Measurements from ENCODE around the gene MGST2.
A peak's percentile ranks its signal among the peaks of the same experiment; 100 is the strongest.

Gene MGST2

DNA sequence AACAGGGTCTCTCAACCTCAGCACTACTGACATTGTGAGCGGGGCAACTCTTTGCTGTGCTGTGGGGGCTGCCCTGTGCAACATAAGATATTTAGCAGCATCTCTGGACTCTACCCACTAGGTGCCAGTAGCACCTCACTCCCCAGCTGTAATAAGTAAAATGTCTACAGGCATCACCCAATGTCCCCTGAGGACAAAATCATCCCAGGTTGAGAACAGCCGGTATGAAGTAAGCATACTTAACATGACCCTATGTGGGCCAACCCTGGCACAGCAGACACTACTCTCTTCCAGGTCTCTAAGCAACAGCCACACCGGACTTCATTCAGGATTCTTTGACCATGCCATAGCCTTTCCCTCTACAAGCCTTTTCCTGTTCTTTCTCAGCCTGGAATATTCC, 10.5 kb upstream of the MGST2 start:
- H3K4me3 ChIP-seq (ENCODE audit: low read depth, low read length), result no peak overlapping the region
- TF ChIP-seq, protein P1, sequence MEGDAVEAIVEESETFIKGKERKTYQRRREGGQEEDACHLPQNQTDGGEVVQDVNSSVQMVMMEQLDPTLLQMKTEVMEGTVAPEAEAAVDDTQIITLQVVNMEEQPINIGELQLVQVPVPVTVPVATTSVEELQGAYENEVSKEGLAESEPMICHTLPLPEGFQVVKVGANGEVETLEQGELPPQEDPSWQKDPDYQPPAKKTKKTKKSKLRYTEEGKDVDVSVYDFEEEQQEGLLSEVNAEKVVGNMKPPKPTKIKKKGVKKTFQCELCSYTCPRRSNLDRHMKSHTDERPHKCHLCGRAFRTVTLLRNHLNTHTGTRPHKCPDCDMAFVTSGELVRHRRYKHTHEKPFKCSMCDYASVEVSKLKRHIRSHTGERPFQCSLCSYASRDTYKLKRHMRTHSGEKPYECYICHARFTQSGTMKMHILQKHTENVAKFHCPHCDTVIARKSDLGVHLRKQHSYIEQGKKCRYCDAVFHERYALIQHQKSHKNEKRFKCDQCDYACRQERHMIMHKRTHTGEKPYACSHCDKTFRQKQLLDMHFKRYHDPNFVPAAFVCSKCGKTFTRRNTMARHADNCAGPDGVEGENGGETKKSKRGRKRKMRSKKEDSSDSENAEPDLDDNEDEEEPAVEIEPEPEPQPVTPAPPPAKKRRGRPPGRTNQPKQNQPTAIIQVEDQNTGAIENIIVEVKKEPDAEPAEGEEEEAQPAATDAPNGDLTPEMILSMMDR (IDR thresholded peaks at IDR 0.05; ENCODE audit: borderline replicate concordance, insufficient read depth, low read depth, low read length), result peak; percentile 52; the same call in 1 of the 2 replicates

DNA sequence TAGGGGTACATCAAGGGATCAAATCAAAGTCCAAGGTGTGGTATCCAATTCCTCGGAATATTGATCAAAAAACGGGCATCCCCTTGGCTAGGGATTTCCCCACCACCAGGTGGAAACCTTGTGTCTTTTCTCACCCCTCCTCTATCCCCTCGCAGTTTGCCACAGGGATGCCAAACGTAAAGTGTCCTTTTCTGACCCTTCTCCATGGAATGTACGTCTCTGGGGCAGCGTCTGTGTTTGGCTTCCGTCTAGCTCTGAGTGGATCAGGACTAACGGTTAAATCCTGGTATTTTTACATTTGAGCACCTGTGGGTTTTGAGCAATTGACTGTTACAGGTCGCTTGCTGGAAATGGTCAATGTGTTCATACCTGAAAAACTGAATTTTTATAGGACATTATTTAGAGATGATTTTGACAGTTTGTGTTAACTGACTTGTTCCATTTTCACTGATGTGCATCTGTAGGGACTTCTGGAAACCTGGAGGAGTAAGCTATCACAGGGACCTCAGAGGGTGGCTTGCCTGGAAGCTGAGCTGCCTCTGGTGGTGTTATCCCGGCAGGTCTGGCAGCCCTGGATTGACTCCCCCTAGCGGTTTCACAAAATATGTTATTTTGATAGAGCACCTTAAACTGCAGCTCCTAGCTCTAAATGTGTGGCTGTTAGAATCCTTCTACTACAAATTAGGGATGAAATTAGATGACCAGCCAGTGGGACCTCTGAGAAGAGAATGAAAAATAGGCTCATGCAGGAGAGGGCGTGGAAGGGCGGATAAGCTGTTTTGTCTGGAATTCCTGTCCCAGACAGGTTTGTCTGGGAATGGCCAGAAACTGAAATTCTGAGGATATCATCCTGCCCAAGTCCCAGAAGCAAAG, 8.8 kb upstream of the MGST2 start:
- TF ChIP-seq, protein P1 (IDR thresholded peaks at IDR 0.05; ENCODE audit: borderline replicate concordance, insufficient read depth, low read depth, low read length), result peak; percentile 74
- H3K4me3 ChIP-seq (ENCODE audit: low read depth, low read length), result no peak overlapping the region

DNA sequence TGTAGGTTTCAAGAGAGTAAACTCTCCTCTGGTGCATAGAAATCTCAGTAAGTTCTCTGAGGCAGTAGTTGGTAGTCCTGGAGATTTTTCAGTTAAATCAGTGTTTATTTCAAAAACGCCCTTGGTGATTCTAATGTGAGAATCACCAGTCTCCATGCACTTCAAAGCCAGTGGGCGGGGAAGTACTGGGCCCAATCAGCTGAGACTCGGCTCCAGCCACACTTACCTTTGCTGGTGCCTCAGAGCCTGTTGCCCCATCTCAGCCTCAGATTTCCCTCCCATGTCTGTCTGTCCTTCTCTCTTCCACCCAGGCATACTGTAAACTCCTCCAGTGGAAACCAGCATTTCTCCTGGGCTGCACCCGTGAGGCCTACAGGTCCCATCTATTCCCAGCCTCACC, 7.4 kb upstream of the MGST2 start:
- no peak overlapping the region for H3K4me3 ChIP-seq (ENCODE audit: low read depth, low read length)
- TF ChIP-seq, protein P1 (IDR thresholded peaks at IDR 0.05; ENCODE audit: borderline replicate concordance, insufficient read depth, low read depth, low read length), result no peak

DNA sequence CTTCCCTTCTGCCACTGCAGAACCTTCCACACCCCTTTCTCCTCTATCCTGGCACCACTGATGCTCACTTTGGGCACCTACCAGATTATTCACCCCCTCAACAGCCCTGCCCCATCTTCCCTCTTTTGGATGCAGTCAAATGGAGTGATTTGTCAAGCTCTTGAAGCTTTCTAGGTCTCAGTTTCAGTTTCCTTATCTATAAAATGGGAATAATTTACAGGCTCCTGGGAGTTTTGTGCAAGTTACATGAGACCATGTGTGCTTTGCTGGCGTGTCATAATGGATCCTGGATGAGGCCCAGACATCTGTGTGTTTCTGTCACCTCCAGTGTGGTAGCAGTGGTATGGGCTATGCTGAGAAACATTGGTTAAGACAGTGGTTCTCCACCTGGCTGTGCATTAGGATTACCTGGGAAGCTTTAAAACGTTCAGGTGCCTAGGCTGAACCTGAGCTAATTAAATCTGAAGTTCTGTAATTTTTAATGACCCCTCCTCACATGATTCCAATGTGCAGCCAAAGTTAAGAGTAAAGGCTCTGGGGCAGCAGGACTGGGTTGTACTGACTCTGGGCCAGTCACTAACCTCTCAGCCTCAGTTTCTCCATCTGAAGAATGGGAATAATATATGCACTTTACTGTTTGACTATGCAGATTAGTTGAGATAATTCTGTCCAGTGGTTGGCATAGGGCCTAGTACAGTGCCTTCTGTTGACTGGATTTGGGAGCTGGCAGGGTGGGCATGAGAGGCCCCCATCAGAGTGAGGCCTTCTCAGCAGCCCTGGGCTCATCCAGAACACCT, 6.8 kb upstream of the MGST2 start:
- H3K4me3 ChIP-seq (ENCODE audit: low read depth, low read length), result no peak overlapping the region
- TF ChIP-seq, protein P1 (IDR thresholded peaks at IDR 0.05; ENCODE audit: borderline replicate concordance, insufficient read depth, low read depth, low read length), result no peak

DNA sequence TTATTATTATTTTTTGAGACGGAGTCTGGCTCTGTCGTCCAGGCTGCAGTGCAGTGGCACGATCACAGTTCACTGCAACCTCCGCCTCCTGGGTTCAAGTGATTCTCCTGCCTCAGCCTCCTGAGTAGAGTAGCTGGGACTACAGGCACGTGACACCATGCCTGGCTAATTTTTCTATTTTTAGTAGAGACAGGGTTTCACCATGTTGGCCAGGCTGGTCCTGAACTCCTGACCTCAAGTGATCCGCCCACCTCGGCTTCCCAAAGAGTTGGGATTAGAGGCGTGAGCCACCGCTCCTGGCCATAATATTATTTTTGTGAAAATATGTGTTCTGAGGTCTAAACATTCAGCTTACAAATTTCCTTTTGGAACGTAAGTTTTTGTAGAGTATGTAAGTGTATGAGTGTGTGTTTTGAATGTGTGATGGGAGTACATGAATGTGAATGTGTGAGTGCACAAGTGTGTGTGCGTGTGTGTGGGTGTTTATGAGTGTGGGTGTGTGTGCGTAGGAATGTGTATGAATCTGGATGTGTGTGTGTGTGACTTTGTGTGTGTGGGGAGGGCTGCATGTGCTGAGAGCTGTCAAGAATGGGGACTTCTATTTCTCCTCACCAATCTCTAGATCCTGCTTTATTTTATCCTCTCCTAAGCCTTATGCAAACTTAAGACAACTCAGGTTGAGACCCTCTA, 5.7 kb upstream of the MGST2 start:
- TF ChIP-seq, protein P1 (IDR thresholded peaks at IDR 0.05; ENCODE audit: borderline replicate concordance, insufficient read depth, low read depth, low read length), result no peak
- H3K4me3 ChIP-seq (ENCODE audit: low read depth, low read length), result no peak overlapping the region

DNA sequence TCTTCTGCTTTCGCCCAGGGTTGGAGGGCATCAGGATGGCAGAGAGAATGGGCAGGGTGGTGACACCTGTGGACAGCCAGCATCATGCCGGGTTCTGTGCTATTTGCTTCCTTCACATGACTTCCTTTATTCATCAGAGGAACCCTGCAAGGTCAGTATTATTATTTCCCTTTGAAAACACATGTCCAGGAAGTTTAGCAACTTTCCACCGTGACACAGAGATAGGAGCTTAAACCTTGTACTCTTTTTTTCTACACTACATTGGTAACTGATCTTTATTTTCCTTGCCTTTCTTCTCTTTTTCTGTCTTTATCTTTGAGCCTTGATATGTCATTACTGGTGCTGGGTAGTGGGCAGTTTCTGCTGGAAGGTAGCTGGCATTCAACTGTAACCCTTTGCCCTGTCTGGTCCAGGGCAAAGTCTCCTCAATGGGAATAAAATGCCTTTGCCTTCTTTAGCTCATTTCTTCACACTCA, 5.0 kb upstream of the MGST2 start:
- no peak overlapping the region for H3K4me3 ChIP-seq (ENCODE audit: low read depth, low read length)
- TF ChIP-seq, protein P1 (IDR thresholded peaks at IDR 0.05; ENCODE audit: borderline replicate concordance, insufficient read depth, low read depth, low read length), result no peak

Measured in GM12875 (cell line).